ENCODE results near the gene GPC5. TPM values are rescaled to one million over a fixed set of nuclear protein-coding genes. Genes with fewer than 3 reads are reported as not detected.

The GPC5 gene
- total RNA-seq, 2 donors from 2014 or later = 0.22 to 0.51 TPM

DNA sequence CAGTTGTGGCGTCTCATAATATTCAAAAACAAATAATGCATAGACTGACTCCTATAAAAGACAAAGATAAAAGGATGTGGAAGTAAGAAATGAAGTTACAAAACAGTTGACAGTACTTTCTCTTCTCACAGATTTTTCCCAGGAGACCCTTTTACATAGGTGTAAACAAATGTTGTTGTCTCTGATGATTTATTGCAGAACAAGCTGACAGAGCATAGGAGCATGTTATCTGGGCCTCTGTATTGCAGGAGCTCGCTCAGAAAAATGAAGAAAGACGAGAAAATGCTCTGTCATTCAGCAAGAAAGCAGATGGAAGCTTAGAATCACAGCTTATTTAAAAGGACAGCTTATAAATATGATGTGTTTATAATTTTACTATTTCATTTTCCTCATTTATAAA lies 1474.6 kb downstream of the GPC5 start:
- Histone ChIP-seq H3K27ac (ENCODE audit: low read depth, low read length) (no peak overlapping the region), H3K4me1 (ENCODE audit: control insufficient read depth, insufficient read depth, low read length) (no peaks in the 10 kb centered on the region), H3K4me3 (ENCODE audit: low read length) (no peak overlapping the region), H3K9me3 (ENCODE audit: control insufficient read depth, low read length) (no peaks in the 10 kb centered on the region), H3K27me3 (ENCODE audit: control insufficient read depth, insufficient read depth, low read length, poor library complexity, severe bottlenecking) (peaks cover 18% of the 10 kb centered on the region), H3K36me3 (ENCODE audit: control insufficient read depth, insufficient read depth, low read length) (no peaks in the 10 kb centered on the region), H3K9ac (ENCODE audit: extremely low read depth, low read length, poor library complexity, severe bottlenecking) (no peak overlapping the region)
- Mint-ChIP-seq H3K4me1 (peaks cover 7% of the 10 kb centered on the region), H3K9me3 (no peaks in the 10 kb centered on the region), H3K27ac (no peak overlapping the region), H3K4me3 (no peak overlapping the region), H3K36me3 (ENCODE audit: low read depth) (no peaks in the 10 kb centered on the region), H3K27me3 (ENCODE audit: insufficient read depth) (peaks cover 4% of the 10 kb centered on the region)
- WGBS, 2 experiments (ENCODE audit: insufficient coverage in 1 of 2, insufficient read length in 1 of 2) = 94 to 95% methylated on average over 2 of the region's 3 CpGs
- no peak for DNase-seq
- TF ChIP-seq, protein P1, sequence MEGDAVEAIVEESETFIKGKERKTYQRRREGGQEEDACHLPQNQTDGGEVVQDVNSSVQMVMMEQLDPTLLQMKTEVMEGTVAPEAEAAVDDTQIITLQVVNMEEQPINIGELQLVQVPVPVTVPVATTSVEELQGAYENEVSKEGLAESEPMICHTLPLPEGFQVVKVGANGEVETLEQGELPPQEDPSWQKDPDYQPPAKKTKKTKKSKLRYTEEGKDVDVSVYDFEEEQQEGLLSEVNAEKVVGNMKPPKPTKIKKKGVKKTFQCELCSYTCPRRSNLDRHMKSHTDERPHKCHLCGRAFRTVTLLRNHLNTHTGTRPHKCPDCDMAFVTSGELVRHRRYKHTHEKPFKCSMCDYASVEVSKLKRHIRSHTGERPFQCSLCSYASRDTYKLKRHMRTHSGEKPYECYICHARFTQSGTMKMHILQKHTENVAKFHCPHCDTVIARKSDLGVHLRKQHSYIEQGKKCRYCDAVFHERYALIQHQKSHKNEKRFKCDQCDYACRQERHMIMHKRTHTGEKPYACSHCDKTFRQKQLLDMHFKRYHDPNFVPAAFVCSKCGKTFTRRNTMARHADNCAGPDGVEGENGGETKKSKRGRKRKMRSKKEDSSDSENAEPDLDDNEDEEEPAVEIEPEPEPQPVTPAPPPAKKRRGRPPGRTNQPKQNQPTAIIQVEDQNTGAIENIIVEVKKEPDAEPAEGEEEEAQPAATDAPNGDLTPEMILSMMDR (conservative IDR thresholded peaks at IDR 0.05) = no peak

DNA sequence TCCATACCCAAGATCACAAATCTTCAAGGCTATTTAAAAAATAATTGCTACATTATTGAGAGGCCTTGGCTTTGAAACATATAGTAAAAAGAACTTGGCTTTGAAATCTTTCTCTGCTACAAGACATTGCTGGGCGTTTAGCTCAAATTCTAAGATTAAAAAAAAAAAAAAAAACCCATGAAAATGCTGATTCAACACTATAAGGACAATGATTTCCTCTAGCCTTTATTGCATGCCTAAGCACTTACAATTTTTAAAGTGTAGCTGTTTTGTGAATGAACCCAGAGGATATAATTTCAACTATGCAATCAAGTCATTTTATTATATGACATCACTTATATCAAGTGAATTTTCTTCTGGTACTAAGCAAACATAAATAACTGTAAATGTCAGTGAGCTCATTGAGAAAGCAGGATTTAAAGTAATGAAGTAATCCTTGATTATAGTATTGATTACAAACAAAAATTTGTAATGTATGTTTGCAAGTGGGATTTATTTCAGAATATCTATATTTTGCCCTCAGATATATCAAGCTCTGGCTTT lies 1488.2 kb downstream of the GPC5 start:
- Histone ChIP-seq H3K9me3 (ENCODE audit: control insufficient read depth, low read length) (no peaks in the 10 kb centered on the region), H3K4me1 (ENCODE audit: control insufficient read depth, insufficient read depth, low read length) (no peaks in the 10 kb centered on the region), H3K27me3 (ENCODE audit: control insufficient read depth, insufficient read depth, low read length, poor library complexity, severe bottlenecking) (no peaks in the 10 kb centered on the region), H3K4me3 (ENCODE audit: low read length) (no peak overlapping the region), H3K27ac (ENCODE audit: low read depth, low read length) (no peak overlapping the region), H3K36me3 (ENCODE audit: control insufficient read depth, insufficient read depth, low read length) (no peaks in the 10 kb centered on the region), H3K9ac (ENCODE audit: extremely low read depth, low read length, poor library complexity, severe bottlenecking) (no peak overlapping the region)
- Mint-ChIP-seq H3K4me3 (no peak overlapping the region), H3K4me1 (no peaks in the 10 kb centered on the region), H3K36me3 (ENCODE audit: low read depth) (no peaks in the 10 kb centered on the region), H3K27ac (no peak overlapping the region), H3K9me3 (peaks cover 2% of the 10 kb centered on the region), H3K27me3 (ENCODE audit: insufficient read depth) (peaks cover 14% of the 10 kb centered on the region)
- no peak for DNase-seq
- TF ChIP-seq, protein P1 (conservative IDR thresholded peaks at IDR 0.05) = no peak
- WGBS, 2 experiments (ENCODE audit: insufficient coverage in 1 of 2, insufficient read length in 1 of 2) = 100% methylated on average over 1 of the region's 1 CpG; no CpG with 5 or more reads in 1 of the 2 experiments

DNA sequence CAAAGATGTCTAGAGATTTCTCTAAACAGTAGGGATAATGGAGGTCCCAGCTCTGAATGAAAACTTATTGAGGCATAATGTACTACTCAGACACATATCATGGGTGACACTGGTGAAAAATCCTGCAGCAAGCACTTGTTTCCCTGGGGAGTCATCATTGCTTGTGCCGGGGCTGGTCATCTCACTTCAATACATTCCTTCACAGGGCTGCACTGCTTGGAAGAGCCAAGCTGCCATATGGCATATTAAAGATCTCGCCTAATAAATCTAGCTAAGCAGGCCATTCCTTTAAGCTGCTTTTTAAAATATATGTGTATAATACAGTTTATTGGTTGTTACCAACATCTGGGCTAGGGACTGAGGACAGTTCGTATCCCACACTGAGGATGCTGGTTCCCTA lies 1496.0 kb downstream of the GPC5 start:
- H3K4me1 ChIP-seq (ENCODE audit: control insufficient read depth, insufficient read depth, low read length) = no peaks in the 10 kb centered on the region
- no peaks in the 10 kb centered on the region for H3K36me3 ChIP-seq (ENCODE audit: control insufficient read depth, insufficient read depth, low read length)
- H3K27ac Mint-ChIP-seq = no peak overlapping the region
- peaks cover 17% of the 10 kb centered on the region for H3K9me3 ChIP-seq (ENCODE audit: control insufficient read depth, low read length)
- no peaks in the 10 kb centered on the region for H3K36me3 Mint-ChIP-seq (ENCODE audit: low read depth)
- H3K27me3 ChIP-seq (ENCODE audit: control insufficient read depth, insufficient read depth, low read length, poor library complexity, severe bottlenecking) = no peaks in the 10 kb centered on the region
- no peak overlapping the region for H3K9ac ChIP-seq (ENCODE audit: extremely low read depth, low read length, poor library complexity, severe bottlenecking)
- H3K4me3 Mint-ChIP-seq = no peak overlapping the region
- H3K4me3 ChIP-seq (ENCODE audit: low read length) = no peak overlapping the region
- peaks cover 11% of the 10 kb centered on the region for H3K9me3 Mint-ChIP-seq
- H3K27ac ChIP-seq (ENCODE audit: low read depth, low read length) = no peak overlapping the region
- no peak for DNase-seq
- WGBS, 2 experiments (ENCODE audit: insufficient coverage in 1 of 2, insufficient read length in 1 of 2) = 71 to 97% methylated on average over 1 to 3 of the region's 3 CpGs
- TF ChIP-seq, protein P1 (conservative IDR thresholded peaks at IDR 0.05) = no peak
- no peaks in the 10 kb centered on the region for H3K4me1 Mint-ChIP-seq
- peaks cover 11% of the 10 kb centered on the region for H3K27me3 Mint-ChIP-seq (ENCODE audit: insufficient read depth)
